Nephron progenitor cell (in vitro differentiated cells): ENCODE data around the gene TACO1.

Experiments used
- DNase-seq: peaks from one replicate; pipeline ENCODE4 v3.0.0; 2021
- H3K27ac Mint-ChIP-seq: 2 replicates; pipeline ENCODE4 v1.8.0; 2021; ENCODE audit warnings: mild to moderate bottlenecking, moderate library complexity, mixed read lengths
- H3K27me3 Mint-ChIP-seq: 2 replicates; pipeline ENCODE4 v1.8.0; 2021; ENCODE audit warnings: mild to moderate bottlenecking, low read depth, mixed read lengths; ENCODE audit not compliant: poor library complexity
- H3K36me3 Mint-ChIP-seq: 2 replicates; pipeline ENCODE4 v1.8.0; 2021; ENCODE audit warnings: low read depth, mixed read lengths
- H3K4me1 Mint-ChIP-seq: 2 replicates; pipeline ENCODE4 v1.8.0; 2021; ENCODE audit warnings: mixed read lengths
- H3K4me3 Mint-ChIP-seq: 2 replicates; pipeline ENCODE4 v1.8.0; 2021; ENCODE audit warnings: mild to moderate bottlenecking, moderate library complexity, mixed read lengths
- H3K9me3 Mint-ChIP-seq: 2 replicates; pipeline ENCODE4 v1.8.0; 2021; ENCODE audit warnings: mild to moderate bottlenecking, moderate library complexity, mixed read lengths
- CTCF ChIP-seq: fragments of 200-600 bp; sonication (generic); IDR thresholded peaks from 2 replicates; pipeline ENCODE4 v1.5.0; 2021; ENCODE audit warnings: antibody characterized with exemption

The TACO1 gene

GRCh38 chr17:63561819-63562218 lies 38.9 kb upstream of the TACO1 start:
- peaks cover 16% of the 10 kb centered on the region for H3K36me3 Mint-ChIP-seq
- no peak overlapping the region for H3K4me3 Mint-ChIP-seq
- no peak for DNase-seq
- no peaks in the 10 kb centered on the region for H3K27me3 Mint-ChIP-seq
- H3K9me3 Mint-ChIP-seq: peaks cover 8% of the 10 kb centered on the region
- no peak overlapping the region for H3K27ac Mint-ChIP-seq
- H3K4me1 Mint-ChIP-seq: no peaks in the 10 kb centered on the region
- no peak for TF ChIP-seq CTCF

GRCh38 chr17:63563339-63563738 lies 37.4 kb upstream of the TACO1 start:
- DNase-seq: no peak
- H3K27me3 Mint-ChIP-seq: no peaks in the 10 kb centered on the region
- H3K9me3 Mint-ChIP-seq: no peaks in the 10 kb centered on the region
- H3K4me1 Mint-ChIP-seq: no peaks in the 10 kb centered on the region
- no peak for TF ChIP-seq CTCF
- H3K4me3 Mint-ChIP-seq: no peak overlapping the region
- peaks cover 14% of the 10 kb centered on the region for H3K36me3 Mint-ChIP-seq
- H3K27ac Mint-ChIP-seq: no peak overlapping the region

- no peak for DNase-seq
- TF ChIP-seq CTCF: no peak
- Mint-ChIP-seq H3K27ac (peak overlapping the region; percentile 45), H3K4me3 (no peak overlapping the region), H3K27me3 (no peaks in the 10 kb centered on the region), H3K4me1 (no peaks in the 10 kb centered on the region), H3K9me3 (no peaks in the 10 kb centered on the region), H3K36me3 (peaks cover 14% of the 10 kb centered on the region)
Observed at GRCh38 chr17:63564562-63564961, 36.1 kb upstream of the TACO1 start.

GRCh38 chr17:63567229-63567628 lies 33.5 kb upstream of the TACO1 start:
- H3K27ac Mint-ChIP-seq: no peak overlapping the region
- H3K4me1 Mint-ChIP-seq: no peaks in the 10 kb centered on the region
- H3K9me3 Mint-ChIP-seq: no peaks in the 10 kb centered on the region
- no peak for TF ChIP-seq CTCF
- H3K4me3 Mint-ChIP-seq: no peak overlapping the region
- no peak for DNase-seq
- H3K36me3 Mint-ChIP-seq: peaks cover 14% of the 10 kb centered on the region
- no peaks in the 10 kb centered on the region for H3K27me3 Mint-ChIP-seq

GRCh38 chr17:63568563-63568962 lies 32.1 kb upstream of the TACO1 start:
- H3K27ac Mint-ChIP-seq: peak overlapping the region; percentile 81
- no peak for TF ChIP-seq CTCF
- no peaks in the 10 kb centered on the region for H3K27me3 Mint-ChIP-seq
- H3K9me3 Mint-ChIP-seq: no peaks in the 10 kb centered on the region
- H3K4me3 Mint-ChIP-seq: no peak overlapping the region
- H3K36me3 Mint-ChIP-seq: peaks cover 14% of the 10 kb centered on the region
- no peaks in the 10 kb centered on the region for H3K4me1 Mint-ChIP-seq
- no peak for DNase-seq

GRCh38 chr17:63571632-63572310 lies 28.9 kb upstream of the TACO1 start:
- H3K36me3 Mint-ChIP-seq: peaks cover 8% of the 10 kb centered on the region
- peak overlapping the region; percentile 2 for H3K27ac Mint-ChIP-seq
- H3K4me1 Mint-ChIP-seq: no peaks in the 10 kb centered on the region
- H3K4me3 Mint-ChIP-seq: no peak overlapping the region
- DNase-seq: no peak
- TF ChIP-seq CTCF: no peak
- no peaks in the 10 kb centered on the region for H3K9me3 Mint-ChIP-seq
- no peaks in the 10 kb centered on the region for H3K27me3 Mint-ChIP-seq
